MM.1S (cell line): ENCODE data around the gene RASGRP1.

Source experiments
- DNase-seq: peaks from one replicate; pipeline ENCODE4 v3.0.0-alpha.2; 2015
- H2AFZ ChIP-seq: fragments of 300-600 bp; sonication (generic); 2 replicates; pipeline ENCODE4 v1.6.0; 2016; ENCODE audit warnings: antibody characterized with exemption, low read length
- H3F3A ChIP-seq: fragments of 300-600 bp; sonication (generic); 2 replicates; pipeline ENCODE4 v1.6.1; 2016; ENCODE audit warnings: mild to moderate bottlenecking, antibody characterized with exemption, low read length, moderate library complexity, mixed read lengths; ENCODE audit not compliant: insufficient read depth
- H3K27ac ChIP-seq: fragments of 300-600 bp; sonication (generic); 2 replicates; pipeline ENCODE4 v1.5.1; 2016; ENCODE audit warnings: mild to moderate bottlenecking, low read length
- H3K27me3 ChIP-seq: fragments of 300-600 bp; sonication (generic); replicated peaks from 2 replicates; pipeline ENCODE4 v1.6.0; 2016; ENCODE audit warnings: low read length; ENCODE audit not compliant: insufficient read depth
- H3K36me3 ChIP-seq: fragments of 300-600 bp; sonication (generic); replicated peaks from 2 replicates; pipeline ENCODE4 v1.6.1; 2016; ENCODE audit warnings: mild to moderate bottlenecking, low read length, mixed read lengths; ENCODE audit not compliant: insufficient read depth
- H3K4me1 ChIP-seq: fragments of 300-600 bp; sonication (generic); 2 replicates; pipeline ENCODE4 v1.6.1; 2016; ENCODE audit warnings: low read length, mixed read lengths
- H3K4me2 ChIP-seq: fragments of 300-600 bp; sonication (generic); 2 replicates; pipeline ENCODE4 v1.6.0; 2016; ENCODE audit warnings: low read depth, low read length
- H3K4me3 ChIP-seq: fragments of 300-600 bp; sonication (generic); 2 replicates; pipeline ENCODE4 v1.5.1; 2016; ENCODE audit warnings: low read length, mixed read lengths
- H3K79me2 ChIP-seq: fragments of 300-600 bp; sonication (generic); 2 replicates; pipeline ENCODE4 v1.6.1; 2016; ENCODE audit warnings: mixed run types, low read length, mixed read lengths
- H3K9ac ChIP-seq: fragments of 300-600 bp; sonication (generic); 2 replicates; pipeline ENCODE4 v1.6.1; 2016; ENCODE audit warnings: low read length, mixed read lengths
- H3K9me2 ChIP-seq: fragments of 300-600 bp; sonication (generic); replicated peaks from 2 replicates; pipeline ENCODE4 v1.6.1; 2016; ENCODE audit warnings: mild to moderate bottlenecking, low read length, mixed read lengths; ENCODE audit not compliant: insufficient read depth
- H3K9me3 ChIP-seq: fragments of 300-600 bp; sonication (generic); replicated peaks from 2 replicates; pipeline ENCODE4 v1.6.1; 2016; ENCODE audit warnings: mild to moderate bottlenecking, low read length, mixed read lengths; ENCODE audit not compliant: insufficient read depth
- H4K20me1 ChIP-seq: fragments of 300-600 bp; sonication (generic); 2 replicates; pipeline ENCODE4 v1.6.1; 2016; ENCODE audit warnings: mild to moderate bottlenecking, low read length, moderate library complexity, mixed read lengths; ENCODE audit not compliant: insufficient read depth
- EZH2 ChIP-seq: fragments of 300-600 bp; sonication (generic); optimal IDR thresholded peaks from 2 replicates; pipeline ENCODE3; 2017; ENCODE audit warnings: low read depth, mild to moderate bottlenecking, antibody characterized with exemption, low read length, mixed read lengths
- EZH2phosphoT487 ChIP-seq: fragments of 300-600 bp; sonication (generic); IDR thresholded peaks from 2 replicates; pipeline ENCODE4 v1.6.1; 2018; ENCODE audit warnings: antibody characterized with exemption, low read length
- TF ChIP-seq, protein P1 (sequence below): fragments of 300-600 bp; sonication (generic); IDR thresholded peaks from 2 replicates; pipeline ENCODE4 v1.5.1; 2016; ENCODE audit warnings: antibody characterized with exemption, low read length, mixed read lengths

Gene RASGRP1

DNA sequence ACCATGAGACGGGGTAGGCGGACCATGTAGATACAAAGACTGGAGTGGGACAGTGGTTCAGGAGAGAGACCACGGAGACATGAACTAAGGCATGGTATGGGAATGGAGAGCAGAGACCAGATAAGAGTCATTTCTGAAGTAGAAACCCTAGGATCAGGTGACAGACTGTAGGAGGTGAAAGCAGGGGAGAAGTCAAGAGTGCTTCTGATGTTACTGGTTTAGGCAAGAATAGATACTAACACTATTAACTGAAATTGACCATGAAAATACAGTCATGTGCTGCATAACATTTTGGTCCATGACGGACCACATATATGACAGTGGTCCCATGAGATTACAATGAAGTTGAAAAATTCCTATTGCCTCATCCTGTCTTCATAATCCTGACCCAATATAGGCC is 41.7 kb downstream of the RASGRP1 start:
- Histone ChIP-seq H3F3A (no peaks in the 10 kb centered on the region), H3K36me3 (no peaks in the 10 kb centered on the region), H3K9me2 (no peaks in the 10 kb centered on the region), H3K9me3 (no peaks in the 10 kb centered on the region), H3K4me2 (no peak overlapping the region), H4K20me1 (no peaks in the 10 kb centered on the region), H3K4me1 (no peaks in the 10 kb centered on the region), H2AFZ (no peak overlapping the region), H3K4me3 (no peak overlapping the region), H3K9ac (no peak overlapping the region), H3K27ac (no peak overlapping the region), H3K79me2 (no peaks in the 10 kb centered on the region), H3K27me3 (no peaks in the 10 kb centered on the region)
- DNase-seq = no peak
- TF ChIP-seq EZH2phosphoT487 = no peak
- TF ChIP-seq, protein P1, sequence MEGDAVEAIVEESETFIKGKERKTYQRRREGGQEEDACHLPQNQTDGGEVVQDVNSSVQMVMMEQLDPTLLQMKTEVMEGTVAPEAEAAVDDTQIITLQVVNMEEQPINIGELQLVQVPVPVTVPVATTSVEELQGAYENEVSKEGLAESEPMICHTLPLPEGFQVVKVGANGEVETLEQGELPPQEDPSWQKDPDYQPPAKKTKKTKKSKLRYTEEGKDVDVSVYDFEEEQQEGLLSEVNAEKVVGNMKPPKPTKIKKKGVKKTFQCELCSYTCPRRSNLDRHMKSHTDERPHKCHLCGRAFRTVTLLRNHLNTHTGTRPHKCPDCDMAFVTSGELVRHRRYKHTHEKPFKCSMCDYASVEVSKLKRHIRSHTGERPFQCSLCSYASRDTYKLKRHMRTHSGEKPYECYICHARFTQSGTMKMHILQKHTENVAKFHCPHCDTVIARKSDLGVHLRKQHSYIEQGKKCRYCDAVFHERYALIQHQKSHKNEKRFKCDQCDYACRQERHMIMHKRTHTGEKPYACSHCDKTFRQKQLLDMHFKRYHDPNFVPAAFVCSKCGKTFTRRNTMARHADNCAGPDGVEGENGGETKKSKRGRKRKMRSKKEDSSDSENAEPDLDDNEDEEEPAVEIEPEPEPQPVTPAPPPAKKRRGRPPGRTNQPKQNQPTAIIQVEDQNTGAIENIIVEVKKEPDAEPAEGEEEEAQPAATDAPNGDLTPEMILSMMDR = no peak
- no peak for TF ChIP-seq EZH2

GRCh38 chr15:38521316-38521715 is 43.3 kb downstream of the RASGRP1 start:
- Histone ChIP-seq H4K20me1 (no peaks in the 10 kb centered on the region), H2AFZ (no peak overlapping the region), H3K9me2 (no peaks in the 10 kb centered on the region), H3K36me3 (no peaks in the 10 kb centered on the region), H3K9ac (no peak overlapping the region), H3K27me3 (no peaks in the 10 kb centered on the region), H3K27ac (no peak overlapping the region), H3F3A (no peaks in the 10 kb centered on the region), H3K9me3 (no peaks in the 10 kb centered on the region), H3K4me3 (no peak overlapping the region), H3K79me2 (no peaks in the 10 kb centered on the region), H3K4me1 (no peaks in the 10 kb centered on the region), H3K4me2 (no peak overlapping the region)
- no peak for DNase-seq
- TF ChIP-seq EZH2phosphoT487 = no peak

DNA sequence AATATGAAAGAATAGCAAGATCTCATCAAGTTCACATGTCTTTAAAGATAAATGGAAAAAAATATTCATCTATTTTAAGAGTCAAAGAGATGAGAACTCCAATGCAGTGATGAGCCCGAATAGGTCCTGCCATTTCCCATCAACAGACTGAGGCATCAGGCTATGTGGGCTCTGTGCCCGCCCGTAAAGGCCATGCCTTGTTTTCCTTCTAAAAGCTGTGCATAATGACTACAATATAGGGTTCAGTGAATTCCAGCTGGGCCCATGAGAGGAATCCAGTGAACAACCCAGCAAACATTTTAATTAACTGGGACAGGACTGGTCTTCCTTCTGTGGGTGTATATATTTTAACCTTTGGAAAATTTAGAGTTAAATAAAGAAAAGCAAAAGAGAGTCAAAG is 44.6 kb downstream of the RASGRP1 start:
- no peaks in the 10 kb centered on the region for H3F3A ChIP-seq
- no peaks in the 10 kb centered on the region for H4K20me1 ChIP-seq
- H3K36me3 ChIP-seq = no peaks in the 10 kb centered on the region
- H3K4me3 ChIP-seq = no peak overlapping the region
- no peak for DNase-seq
- H3K9me2 ChIP-seq = no peaks in the 10 kb centered on the region
- TF ChIP-seq, protein P1 = no peak
- TF ChIP-seq EZH2phosphoT487 = no peak
- no peak for TF ChIP-seq EZH2
- H2AFZ ChIP-seq = no peak overlapping the region
- no peaks in the 10 kb centered on the region for H3K79me2 ChIP-seq
- no peaks in the 10 kb centered on the region for H3K4me1 ChIP-seq
- no peak overlapping the region for H3K4me2 ChIP-seq
- H3K27me3 ChIP-seq = no peaks in the 10 kb centered on the region
- H3K27ac ChIP-seq = no peak overlapping the region
- H3K9ac ChIP-seq = no peak overlapping the region
- no peaks in the 10 kb centered on the region for H3K9me3 ChIP-seq

- TF ChIP-seq EZH2 (no peak), EZH2phosphoT487 (no peak)
- TF ChIP-seq, protein P1 = no peak
- DNase-seq = no peak
- Histone ChIP-seq H3K4me2 (no peak overlapping the region), H2AFZ (no peak overlapping the region), H3K9ac (no peak overlapping the region), H3K27ac (no peak overlapping the region), H3K4me1 (no peaks in the 10 kb centered on the region), H3K27me3 (no peaks in the 10 kb centered on the region), H3F3A (no peaks in the 10 kb centered on the region), H3K79me2 (no peaks in the 10 kb centered on the region), H3K36me3 (no peaks in the 10 kb centered on the region), H4K20me1 (no peaks in the 10 kb centered on the region), H3K9me3 (no peaks in the 10 kb centered on the region), H3K9me2 (no peaks in the 10 kb centered on the region), H3K4me3 (no peak overlapping the region)
These were observed 46.5 kb downstream of the RASGRP1 start for GRCh38 chr15:38518084-38518483.
